HG02642 (cell line): ENCODE results near the gene CD83.
A peak's percentile ranks its signal among the peaks of the same experiment; 100 is the strongest.
"Not testable (repeated sequence)": the region's sequence is repeated elsewhere in the genome, so short reads cannot be mapped to it uniquely, and the experiment has no call there.

Experiments
- ATAC-seq: cut with Tn5 transposase; IDR thresholded peaks from one replicate; pipeline ENCODE4 v1.9.1; 2021; ENCODE audit warnings: mild to moderate bottlenecking; ENCODE audit not compliant: unreplicated experiment, poor library complexity

Gene CD83

GRCh38 chr6:14117158-14118090 is at the start of gene CD83:
Gene CD83 (plus strand): TSS chr6:14117772. CDS start chr6:14117812, 40 bp downstream.
- ATAC-seq, result peak; percentile 74

GRCh38 chr6:14068133-14068532 is 49.4 kb upstream of the CD83 start:
- no peak for ATAC-seq

GRCh38 chr6:14068623-14069022 is 48.9 kb upstream of the CD83 start:
- no peak for ATAC-seq

DNA sequence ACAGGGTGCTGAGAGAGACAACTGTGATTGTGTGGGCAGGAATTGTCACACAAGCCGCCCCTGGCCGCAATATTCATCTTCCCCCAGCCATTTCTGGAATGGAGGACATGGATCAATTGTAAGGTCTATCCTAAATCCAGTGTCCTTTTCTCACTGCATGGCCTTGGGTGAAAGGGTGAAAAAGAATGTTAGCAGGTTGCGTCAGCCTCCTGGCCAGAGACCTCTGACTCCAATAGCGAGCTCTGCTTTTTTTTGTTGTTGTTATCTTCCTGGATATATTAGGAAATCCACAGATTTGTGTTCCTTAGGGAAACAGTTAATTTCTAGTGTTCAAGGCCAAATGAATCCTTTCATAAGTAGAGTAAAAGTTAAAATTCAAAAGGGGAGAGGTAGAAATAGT is 47.1 kb upstream of the CD83 start:
- ATAC-seq, result no peak

DNA sequence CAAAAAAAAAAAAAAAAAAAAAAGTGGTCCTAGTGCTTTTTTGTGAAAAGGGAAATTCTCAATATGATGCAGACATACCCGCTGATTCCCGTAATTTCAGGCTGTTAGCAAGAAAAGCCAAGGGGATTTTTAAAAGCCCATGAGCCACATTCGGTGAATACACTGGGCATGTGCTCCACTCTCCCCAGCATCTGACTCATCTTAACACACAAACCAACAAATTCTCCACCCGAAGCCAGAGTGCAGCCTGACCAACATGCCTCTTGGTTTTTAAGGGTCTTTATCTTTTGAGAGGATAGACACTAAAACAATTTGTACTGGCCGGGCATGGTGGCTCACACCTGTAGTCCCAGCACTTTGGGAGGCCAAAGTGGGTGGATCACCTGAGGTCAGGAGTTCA is 45.5 kb upstream of the CD83 start:
- no peak for ATAC-seq

DNA sequence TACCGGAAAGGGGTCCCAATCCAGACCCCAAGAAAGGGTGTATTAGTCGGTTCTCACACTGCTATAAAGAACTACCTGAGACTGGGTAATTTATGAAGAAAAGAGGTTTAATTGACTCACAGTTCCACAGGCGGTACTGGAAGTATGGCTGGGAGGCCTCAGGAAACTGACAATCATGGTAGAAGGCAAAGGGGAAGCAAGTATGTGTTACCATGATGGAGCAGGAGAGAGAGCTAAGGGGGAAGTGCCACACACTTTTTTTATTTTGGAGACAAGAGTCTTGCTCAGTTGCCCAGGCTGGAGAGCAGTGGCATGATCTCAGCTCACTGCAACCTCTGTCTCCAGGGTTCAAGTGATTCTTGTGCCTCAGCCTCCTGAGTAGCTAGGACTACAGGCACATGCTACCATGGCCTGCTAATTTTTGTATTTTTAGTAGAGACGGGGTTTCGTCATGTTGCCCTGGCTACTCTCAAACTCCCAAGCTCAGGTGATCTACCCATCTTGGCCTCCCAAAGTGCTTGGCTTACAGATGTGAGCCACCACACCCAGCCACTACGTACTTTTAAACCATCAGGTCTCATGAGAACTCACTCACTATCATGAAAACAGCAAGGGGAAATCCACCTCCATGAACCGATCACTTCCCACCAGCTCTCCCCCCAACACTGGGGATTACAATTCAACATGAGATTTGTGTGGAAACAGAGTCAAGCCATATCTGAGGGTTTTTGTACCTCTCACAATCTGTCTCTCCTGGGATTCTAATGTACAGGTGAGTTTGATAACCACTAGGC is 43.8 kb upstream of the CD83 start:
- not testable (repeated sequence) for ATAC-seq

GRCh38 chr6:14074476-14075094 is 43.0 kb upstream of the CD83 start:
- no peak for ATAC-seq

- peak; percentile 66 for ATAC-seq
Measured at GRCh38 chr6:14075095-14075503, 42.5 kb upstream of the CD83 start.

- ATAC-seq, result no peak
Measured at GRCh38 chr6:14077193-14077867, 40.2 kb upstream of the CD83 start.

DNA sequence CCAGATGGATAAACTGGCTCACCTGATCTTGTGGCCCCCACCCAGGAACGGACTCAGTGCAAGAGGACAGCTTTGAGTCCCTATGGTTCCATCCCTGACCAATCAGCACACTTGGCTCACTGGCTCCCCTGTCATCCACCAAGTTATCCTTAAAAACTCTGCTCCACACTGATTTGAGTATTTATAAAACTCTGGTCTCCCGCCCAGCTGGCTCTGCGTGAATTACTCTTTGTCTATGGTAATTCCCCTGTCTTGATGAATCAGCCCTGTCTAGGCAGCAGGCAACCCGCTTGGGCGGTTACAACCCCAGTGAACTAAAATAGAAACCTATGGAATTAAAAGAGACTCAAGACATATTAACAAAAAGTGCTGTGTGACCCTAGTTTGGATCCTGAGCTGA is 38.1 kb upstream of the CD83 start:
- no peak for ATAC-seq

- ATAC-seq, result no peak
Measured at GRCh38 chr6:14079971-14080370, 37.6 kb upstream of the CD83 start.

DNA sequence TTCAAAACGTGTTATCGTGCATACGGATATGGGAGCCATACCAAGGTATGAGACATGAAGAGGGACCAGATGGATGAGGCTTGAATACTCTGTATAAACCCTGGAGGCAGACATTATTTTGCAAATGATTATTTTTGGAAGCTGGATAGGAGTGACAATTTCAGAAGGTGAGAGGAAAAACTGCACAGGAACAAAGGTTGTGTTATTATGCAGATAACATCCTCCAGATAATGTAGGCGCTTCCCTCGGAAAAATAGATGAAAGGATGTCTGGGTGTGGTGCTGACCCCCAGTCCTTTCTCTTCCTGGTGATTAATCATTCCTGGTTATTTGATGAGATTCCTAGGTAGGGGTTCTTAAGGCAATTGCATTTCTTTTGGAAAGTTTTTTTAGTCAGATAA is 36.4 kb upstream of the CD83 start:
- ATAC-seq, result no peak

- no peak for ATAC-seq
Measured at GRCh38 chr6:14082771-14083170, 34.8 kb upstream of the CD83 start.

DNA sequence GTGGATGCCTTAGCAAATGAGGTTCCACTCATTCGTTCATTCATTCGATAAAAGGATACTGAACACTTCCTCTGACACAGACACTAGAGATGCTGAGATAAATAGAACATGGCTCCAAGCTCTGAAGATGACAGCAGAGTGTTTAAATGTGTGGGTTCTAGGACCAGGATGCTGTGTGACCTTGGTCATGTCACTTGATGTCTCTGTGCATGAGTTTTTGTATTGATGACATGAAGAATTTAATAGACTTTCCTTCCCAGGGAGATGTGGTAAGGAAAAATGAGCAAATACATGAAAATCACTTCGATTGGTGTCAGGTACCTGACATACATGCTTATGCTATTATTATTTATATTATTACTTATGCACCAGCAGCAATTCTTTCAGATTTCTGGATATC is 34.3 kb upstream of the CD83 start:
- ATAC-seq, result no peak

- ATAC-seq, result no peak
Measured at GRCh38 chr6:14083751-14084150, 33.8 kb upstream of the CD83 start.

- no peak for ATAC-seq
Measured at GRCh38 chr6:14084388-14084787, 33.2 kb upstream of the CD83 start.

- ATAC-seq, result no peak
Measured at GRCh38 chr6:14085176-14085787, 32.3 kb upstream of the CD83 start.

DNA sequence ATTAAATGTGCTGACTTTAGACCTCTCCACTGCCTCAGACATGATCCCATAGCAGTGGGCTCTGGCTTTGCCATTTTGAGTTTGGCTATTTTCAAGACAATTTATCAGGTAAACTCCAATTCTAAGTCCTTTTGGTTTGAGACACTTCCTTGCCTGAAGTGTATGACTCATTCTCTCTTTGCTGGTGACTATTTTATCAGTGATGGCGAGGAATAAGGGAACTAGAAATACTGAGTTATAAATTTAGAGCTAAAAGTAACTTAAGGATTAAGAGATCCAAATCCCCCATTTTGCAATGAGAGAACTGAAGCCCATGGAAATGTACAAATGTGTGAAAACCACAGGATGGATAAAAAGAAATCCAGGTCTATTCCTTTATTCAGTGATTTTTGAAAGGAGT is 30.9 kb upstream of the CD83 start:
- ATAC-seq, result no peak

GRCh38 chr6:14088600-14089192 is 28.9 kb upstream of the CD83 start:
- no peak for ATAC-seq

- ATAC-seq, result no peak
Measured at GRCh38 chr6:14089224-14089623, 28.3 kb upstream of the CD83 start.
